ENCODE measurements around the gene COL4A5.
"Not testable (repeated sequence)": the region's sequence is repeated elsewhere in the genome, so short reads cannot be mapped to it uniquely, and the experiment has no call there.

DNA sequence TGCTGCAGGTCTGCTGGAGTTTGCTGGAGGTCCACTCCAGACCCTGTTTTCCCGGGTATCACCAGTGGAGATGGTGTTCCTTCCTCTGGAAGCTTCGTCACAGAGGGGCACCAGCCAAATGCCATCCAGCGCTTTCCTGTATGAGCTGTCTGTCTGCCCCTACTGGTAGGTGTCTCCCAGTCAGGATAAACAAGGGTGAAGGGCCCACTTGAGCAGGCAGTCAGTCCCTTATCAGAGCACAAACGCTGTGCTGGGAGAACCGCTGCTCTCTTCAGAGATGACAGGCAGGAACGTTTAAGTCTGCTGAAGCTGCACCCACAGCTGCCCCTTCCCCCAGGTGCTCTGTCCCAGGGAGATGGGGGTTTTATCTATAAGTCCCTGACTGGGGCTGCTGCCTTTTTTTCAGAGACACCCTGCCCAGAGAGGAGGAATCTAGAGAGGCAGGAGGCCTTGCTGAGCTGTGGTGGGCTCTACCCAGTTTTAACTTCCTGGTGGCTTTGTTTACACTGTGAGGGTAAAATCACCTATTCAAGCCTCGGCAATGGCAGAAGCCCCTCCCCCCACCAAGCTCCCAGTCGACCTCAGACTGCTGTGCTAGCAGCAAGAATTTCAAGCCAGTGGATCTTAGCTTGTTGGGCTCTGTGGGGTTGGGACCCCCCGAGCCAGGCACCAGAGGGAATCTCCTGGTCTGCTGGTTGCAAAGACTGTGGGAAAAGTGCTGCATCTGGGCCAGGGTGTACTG lies 48.5 kb upstream of the COL4A5 start:
- not testable (repeated sequence) for TF ChIP-seq EP300, CTCF, POLR2AphosphoS5, POLR2A (IDR thresholded peaks at IDR 0.05)

Measured in stomach (tissue), 4 donors.